ENCODE results near the gene NUMBL.
"Not testable (repeated sequence)": the region's sequence is repeated elsewhere in the genome, so short reads cannot be mapped to it uniquely, and the experiment has no call there.

The NUMBL gene

DNA sequence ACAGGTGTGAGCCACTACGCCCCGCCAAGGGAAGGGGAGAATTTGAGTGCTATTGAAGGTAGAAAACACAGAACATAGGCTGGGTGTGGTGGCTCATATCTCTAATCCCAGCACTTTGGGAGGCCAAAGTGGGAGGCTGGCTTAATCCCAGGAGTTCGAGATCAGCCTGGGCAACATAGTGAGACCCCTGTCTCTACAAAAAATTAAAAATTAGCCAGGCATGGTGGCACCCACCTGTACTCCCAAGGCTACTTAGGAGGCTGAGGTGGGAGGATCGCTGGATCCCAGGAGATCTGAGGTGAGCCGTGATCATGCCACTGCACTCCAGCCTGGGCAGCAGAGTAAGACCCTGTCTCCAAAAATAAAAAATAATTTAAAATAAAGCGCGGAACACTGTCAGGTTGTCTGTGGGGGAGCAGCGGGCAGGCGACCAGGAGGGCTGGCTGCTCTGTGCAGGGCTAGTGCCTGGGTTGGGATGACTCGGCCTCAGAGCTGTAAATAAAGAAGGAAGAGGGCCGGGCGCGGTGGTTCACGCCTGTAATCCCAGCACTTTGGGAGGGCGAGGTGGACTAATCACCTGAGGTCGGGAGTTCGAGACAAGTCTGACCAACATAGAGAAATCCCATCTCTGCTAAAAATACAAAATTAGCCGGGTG, 48.3 kb downstream of the NUMBL start:
- Mint-ChIP-seq H3K27ac (no peak overlapping the region), H3K36me3 (no peaks in the 10 kb centered on the region), H3K4me3 (no peak overlapping the region), H3K9me3 (no peaks in the 10 kb centered on the region), H3K27me3 (peaks cover 40% of the 10 kb centered on the region), H3K4me1 (peaks cover 18% of the 10 kb centered on the region)
- ATAC-seq: no peak

DNA sequence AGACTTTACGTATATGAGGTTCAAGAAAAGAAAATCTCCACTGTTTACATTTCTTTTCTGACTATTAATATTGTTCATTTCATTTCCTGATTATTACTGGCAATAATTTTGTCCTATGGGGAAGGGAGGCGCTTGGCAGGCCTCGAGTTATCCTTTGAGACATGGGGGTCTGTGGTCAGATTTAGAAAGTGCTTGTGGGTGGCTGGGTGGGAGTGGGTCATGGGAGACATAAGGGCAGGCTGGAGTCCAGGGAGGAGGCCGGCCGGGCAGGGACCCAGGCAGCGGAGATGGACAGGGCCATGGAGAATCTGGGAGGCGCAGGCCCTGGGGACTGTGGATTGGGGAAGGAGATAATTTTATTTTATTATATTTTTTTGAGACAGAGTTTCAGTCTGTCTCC, 49.2 kb downstream of the NUMBL start:
- Mint-ChIP-seq H3K27ac (no peak overlapping the region), H3K4me3 (no peak overlapping the region), H3K27me3 (peaks cover 31% of the 10 kb centered on the region), H3K9me3 (no peaks in the 10 kb centered on the region), H3K4me1 (peaks cover 18% of the 10 kb centered on the region), H3K36me3 (no peaks in the 10 kb centered on the region)
- ATAC-seq: no peak

DNA sequence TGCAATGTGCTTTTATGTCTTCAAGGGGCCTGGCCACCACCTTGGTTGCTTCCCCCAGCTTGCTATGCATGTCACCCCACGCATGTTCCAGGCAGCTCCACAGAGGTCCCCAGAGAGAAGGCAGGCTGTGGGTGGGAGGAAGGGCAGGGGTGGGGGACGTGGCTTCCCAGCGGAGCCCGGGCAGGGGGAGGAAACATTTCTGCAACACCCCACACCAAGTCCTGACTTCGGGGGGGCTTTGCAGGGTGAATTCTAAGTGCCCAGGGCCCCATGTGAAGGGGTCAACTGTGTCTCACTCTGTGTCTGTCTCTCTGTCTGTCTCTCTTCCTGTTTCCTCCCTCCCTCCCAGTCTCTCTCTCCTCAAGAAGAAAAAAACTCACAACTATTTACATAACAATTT, 49.7 kb downstream of the NUMBL start:
- Mint-ChIP-seq H3K27me3 (peaks cover 26% of the 10 kb centered on the region), H3K27ac (no peak overlapping the region), H3K36me3 (no peaks in the 10 kb centered on the region), H3K9me3 (no peaks in the 10 kb centered on the region), H3K4me3 (peak overlapping the region; percentile 38), H3K4me1 (peaks cover 14% of the 10 kb centered on the region)
- ATAC-seq: no peak

DNA sequence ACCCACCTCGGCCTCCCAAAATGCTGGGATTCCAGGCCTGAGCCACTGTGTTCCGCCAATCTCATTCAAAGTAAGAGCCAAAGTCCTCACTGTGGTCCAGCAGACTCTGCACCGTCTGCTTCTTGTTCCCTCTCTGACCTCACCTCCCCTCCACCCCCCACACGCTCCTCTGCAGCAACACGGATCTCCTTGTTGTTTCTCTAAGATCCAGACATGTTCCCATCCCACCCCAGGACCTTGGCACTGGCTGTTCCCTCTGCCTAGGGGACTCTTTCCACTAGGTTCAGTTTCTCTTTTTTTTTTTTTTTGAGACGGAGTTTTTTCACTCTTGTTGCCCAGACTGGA, 50.8 kb downstream of the NUMBL start:
- Mint-ChIP-seq H3K4me3 (no peak overlapping the region), H3K4me1 (peaks cover 17% of the 10 kb centered on the region), H3K36me3 (no peaks in the 10 kb centered on the region), H3K27ac (peak overlapping the region; percentile 22), H3K9me3 (no peaks in the 10 kb centered on the region), H3K27me3 (peaks cover 18% of the 10 kb centered on the region)
- no peak for ATAC-seq

DNA sequence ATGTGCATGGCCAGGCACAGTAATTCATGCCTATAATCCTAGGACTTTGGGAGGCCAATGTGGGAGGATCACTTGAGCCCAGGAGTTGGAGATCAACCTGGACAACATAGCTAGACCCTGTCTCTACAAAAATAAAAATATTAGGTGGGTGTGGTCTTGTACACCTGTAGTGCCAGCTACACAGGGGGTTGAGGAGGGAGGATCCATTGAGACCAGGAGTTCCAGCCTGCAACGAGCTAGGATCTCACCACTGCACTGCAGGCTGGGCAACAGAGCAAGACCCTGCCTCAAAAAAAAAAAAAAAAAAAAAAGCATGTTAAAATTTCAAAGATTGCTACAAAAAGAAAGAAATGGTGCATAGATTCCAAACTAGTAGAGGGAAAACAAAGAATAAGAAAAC, 52.1 kb downstream of the NUMBL start:
- H3K36me3 Mint-ChIP-seq: no peaks in the 10 kb centered on the region
- peaks cover 29% of the 10 kb centered on the region for H3K4me1 Mint-ChIP-seq
- no peak overlapping the region for H3K27ac Mint-ChIP-seq
- peaks cover 21% of the 10 kb centered on the region for H3K27me3 Mint-ChIP-seq
- no peak for ATAC-seq
- H3K9me3 Mint-ChIP-seq: no peaks in the 10 kb centered on the region
- H3K4me3 Mint-ChIP-seq: no peak overlapping the region

DNA sequence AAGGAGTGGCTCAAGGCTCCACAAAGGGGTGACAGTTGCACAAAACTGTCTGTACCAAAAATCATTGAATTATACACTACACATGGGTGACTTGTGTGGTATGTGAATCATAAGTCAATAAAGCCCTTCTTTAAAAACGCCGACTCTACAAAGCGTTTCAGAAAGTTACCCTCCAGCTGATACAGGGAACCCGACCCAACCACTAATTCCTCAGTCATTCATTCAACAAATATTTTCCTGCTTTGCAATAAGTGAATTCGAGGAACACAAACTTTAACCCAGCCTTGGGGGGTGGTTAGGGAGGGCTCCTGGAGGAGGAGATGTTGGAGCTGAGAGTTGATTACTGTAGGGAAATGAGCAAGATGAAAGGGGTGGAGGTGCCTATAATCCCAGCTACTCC, 57.2 kb downstream of the NUMBL start:
- ATAC-seq: no peak
- H3K27me3 Mint-ChIP-seq: peaks cover 8% of the 10 kb centered on the region
- H3K9me3 Mint-ChIP-seq: no peaks in the 10 kb centered on the region
- no peak overlapping the region for H3K4me3 Mint-ChIP-seq
- peaks cover 17% of the 10 kb centered on the region for H3K4me1 Mint-ChIP-seq
- peaks cover 14% of the 10 kb centered on the region for H3K36me3 Mint-ChIP-seq
- no peak overlapping the region for H3K27ac Mint-ChIP-seq

DNA sequence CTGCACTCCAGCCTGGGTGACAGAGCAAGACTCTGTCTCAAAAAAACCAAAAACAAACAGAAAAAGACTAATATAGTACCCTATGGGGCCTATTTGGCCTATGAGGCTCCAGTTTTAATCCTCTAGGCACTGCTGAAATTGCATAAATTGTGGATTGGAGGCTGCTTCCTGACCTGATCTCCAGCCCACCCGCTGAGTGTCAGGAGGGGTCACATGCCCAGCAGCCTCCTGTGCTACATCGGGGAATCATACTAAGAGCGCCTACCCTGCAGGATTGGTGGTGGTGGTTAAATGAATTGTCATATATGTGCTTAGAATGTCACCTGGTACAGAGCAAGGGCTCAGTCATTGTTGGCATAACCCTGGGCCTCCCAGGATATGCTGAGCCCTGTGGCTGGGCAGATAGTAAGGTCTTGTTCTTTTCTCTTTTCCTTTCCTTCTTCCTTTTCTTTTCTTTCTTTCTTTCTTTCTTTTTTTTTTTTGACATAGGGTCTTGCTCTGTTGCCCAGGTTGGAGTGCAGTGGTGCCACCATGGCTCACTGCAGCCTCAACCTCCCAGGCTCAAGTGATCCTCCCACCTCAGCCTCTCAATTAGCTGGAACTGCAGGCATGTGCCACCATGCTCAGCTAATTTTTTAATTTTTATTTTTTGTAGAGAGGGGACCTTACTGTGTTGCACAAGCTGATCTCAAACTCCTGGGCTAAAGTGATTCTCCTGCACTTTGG, 58.0 kb downstream of the NUMBL start:
- no peak for ATAC-seq
- Mint-ChIP-seq H3K9me3 (no peaks in the 10 kb centered on the region), H3K36me3 (peaks cover 19% of the 10 kb centered on the region), H3K4me1 (peaks cover 17% of the 10 kb centered on the region), H3K27me3 (peaks cover 8% of the 10 kb centered on the region), H3K27ac (no peak overlapping the region), H3K4me3 (no peak overlapping the region)

DNA sequence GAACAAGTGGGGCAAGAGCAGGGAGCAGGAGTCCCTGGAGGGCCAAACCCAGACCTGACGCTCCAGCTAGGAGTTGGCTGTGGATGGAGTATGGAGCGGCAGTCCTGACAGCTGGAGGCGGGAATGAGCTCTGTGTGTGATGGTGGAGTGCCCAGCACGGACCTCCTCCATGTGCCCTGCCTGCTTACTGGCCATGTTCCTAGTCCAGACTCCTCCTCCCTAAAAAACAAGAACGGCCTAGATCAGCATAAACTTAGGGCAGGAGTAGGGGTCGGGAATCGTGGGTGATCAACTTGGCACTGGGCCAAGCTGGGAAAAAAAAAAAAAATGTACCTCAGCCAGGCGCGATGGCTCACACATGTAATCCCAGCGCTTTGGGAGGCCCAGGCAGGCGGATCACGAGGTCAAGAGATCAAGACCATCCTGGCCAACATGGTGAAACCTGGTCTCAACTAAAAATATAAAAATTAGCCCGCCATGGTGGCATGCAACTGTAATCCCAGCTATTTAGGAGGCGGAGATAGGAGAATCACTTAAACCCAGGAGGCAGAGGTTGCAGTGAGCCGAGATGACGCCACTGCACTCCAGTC, 59.8 kb downstream of the NUMBL start:
- H3K9me3 Mint-ChIP-seq: no peaks in the 10 kb centered on the region
- peaks cover 35% of the 10 kb centered on the region for H3K36me3 Mint-ChIP-seq
- H3K27ac Mint-ChIP-seq: no peak overlapping the region
- H3K4me1 Mint-ChIP-seq: peaks cover 17% of the 10 kb centered on the region
- H3K4me3 Mint-ChIP-seq: no peak overlapping the region
- ATAC-seq: no peak
- H3K27me3 Mint-ChIP-seq: peaks cover 8% of the 10 kb centered on the region

DNA sequence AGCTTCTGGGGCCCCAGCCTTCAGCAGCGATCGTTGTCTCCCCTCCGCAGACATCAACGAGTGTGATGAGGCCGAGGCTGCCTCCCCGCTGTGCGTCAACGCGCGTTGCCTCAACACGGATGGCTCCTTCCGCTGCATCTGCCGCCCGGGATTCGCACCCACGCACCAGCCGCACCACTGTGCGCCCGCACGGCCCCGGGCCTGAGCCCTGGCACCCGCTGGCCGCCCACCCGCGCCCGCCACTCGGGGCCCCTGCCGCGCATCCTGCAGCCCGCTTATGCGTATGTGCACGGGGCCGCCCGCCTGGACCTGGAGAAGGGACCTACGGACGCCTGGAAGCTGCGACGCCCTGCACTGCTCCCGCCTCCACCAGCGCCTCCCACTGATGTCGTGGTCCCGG, 61.1 kb downstream of the NUMBL start:
- peak; percentile 50 for ATAC-seq
- Mint-ChIP-seq H3K27ac (no peak overlapping the region), H3K4me3 (no peak overlapping the region), H3K4me1 (peaks cover 10% of the 10 kb centered on the region), H3K27me3 (peaks cover 8% of the 10 kb centered on the region), H3K9me3 (no peaks in the 10 kb centered on the region), H3K36me3 (peaks cover 47% of the 10 kb centered on the region)

DNA sequence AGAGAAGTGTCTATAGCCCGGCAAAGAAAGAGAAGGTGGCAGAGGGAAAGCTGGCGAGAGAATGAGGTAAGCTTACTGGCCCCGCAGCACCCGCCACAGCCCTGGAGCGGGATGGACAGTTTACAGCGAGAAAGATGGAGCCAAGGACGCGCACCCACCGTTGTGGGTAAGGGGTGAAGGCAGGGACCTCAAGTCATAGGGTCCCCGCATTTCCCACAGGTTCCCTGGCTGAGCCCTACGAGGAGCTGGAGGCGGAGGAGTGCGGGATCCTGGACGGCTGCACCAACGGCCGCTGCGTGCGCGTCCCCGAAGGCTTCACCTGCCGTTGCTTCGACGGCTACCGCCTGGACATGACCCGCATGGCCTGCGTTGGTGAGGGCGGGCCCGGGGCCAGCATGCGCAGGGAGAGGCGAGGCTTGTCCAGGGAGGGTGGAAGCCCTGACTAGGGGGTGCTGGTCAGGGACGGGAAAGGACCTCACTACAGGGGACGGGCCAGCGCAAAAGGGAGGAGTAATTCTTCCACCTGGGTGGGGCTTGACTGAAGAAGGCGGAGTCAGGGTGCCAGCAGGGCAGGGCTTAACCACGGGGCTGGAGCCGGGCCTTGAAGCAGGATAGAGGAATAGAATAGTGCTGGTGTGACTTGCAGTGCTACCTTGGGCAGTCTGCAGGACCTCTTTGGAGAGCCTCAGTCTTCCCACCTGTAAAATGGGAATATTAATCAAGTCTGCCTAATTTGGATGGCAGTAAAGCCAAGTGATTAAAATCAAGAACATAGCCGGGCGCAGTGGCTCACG, 62.8 kb downstream of the NUMBL start:
- no peak for ATAC-seq
- Mint-ChIP-seq H3K4me3 (no peak overlapping the region), H3K9me3 (no peaks in the 10 kb centered on the region), H3K27ac (no peak overlapping the region), H3K4me1 (no peaks in the 10 kb centered on the region), H3K36me3 (peaks cover 63% of the 10 kb centered on the region), H3K27me3 (no peaks in the 10 kb centered on the region)

DNA sequence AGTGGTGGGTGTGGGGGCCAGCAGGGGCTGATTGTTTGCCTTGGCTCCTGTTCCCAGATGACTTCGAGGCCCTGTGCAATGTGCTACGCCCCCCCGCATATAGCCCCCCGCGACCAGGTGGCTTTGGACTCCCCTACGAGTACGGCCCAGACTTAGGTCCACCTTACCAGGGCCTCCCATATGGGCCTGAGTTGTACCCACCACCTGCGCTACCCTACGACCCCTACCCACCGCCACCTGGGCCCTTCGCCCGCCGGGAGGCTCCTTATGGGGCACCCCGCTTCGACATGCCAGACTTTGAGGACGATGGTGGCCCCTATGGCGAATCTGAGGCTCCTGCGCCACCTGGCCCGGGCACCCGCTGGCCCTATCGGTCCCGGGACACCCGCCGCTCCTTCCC, 63.5 kb downstream of the NUMBL start:
- H3K4me3 Mint-ChIP-seq: no peak overlapping the region
- H3K9me3 Mint-ChIP-seq: no peaks in the 10 kb centered on the region
- peaks cover 70% of the 10 kb centered on the region for H3K36me3 Mint-ChIP-seq
- H3K27me3 Mint-ChIP-seq: no peaks in the 10 kb centered on the region
- no peak for ATAC-seq
- H3K4me1 Mint-ChIP-seq: no peaks in the 10 kb centered on the region
- no peak overlapping the region for H3K27ac Mint-ChIP-seq

DNA sequence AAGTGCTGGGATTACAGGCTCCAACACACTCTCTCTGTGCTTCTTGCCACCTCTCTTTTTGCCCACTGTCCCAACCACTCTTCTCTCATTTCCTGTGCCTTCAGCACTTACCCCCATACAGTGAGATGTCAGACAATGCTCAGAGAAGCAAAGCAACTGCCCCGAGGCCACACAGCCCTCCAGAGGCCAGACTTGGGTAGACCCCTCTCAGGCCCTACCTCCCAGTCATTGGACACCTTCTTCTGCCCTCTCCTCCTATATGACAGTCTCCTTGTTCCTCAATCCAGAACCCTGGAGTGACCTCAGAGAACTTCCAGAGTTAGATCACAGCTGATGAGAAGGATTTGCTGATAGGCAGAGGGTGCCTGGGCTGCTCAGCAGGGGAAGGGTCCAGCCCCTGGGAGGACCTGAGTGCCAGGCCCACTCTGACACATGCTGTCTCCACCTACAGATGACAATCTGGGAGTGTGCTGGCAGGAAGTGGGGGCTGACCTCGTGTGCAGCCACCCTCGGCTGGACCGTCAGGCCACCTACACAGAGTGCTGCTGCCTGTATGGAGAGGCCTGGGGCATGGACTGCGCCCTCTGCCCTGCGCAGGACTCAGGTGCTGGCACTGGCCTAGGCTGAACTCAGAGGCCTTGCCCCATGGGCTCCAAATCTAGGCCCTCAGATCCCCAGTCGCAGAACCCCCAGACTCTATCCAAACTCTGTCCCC, 64.9 kb downstream of the NUMBL start:
- Mint-ChIP-seq H3K27ac (peak overlapping the region; percentile 14), H3K4me3 (no peak overlapping the region), H3K36me3 (peaks cover 82% of the 10 kb centered on the region), H3K9me3 (no peaks in the 10 kb centered on the region), H3K4me1 (no peaks in the 10 kb centered on the region), H3K27me3 (no peaks in the 10 kb centered on the region)
- no peak for ATAC-seq

DNA sequence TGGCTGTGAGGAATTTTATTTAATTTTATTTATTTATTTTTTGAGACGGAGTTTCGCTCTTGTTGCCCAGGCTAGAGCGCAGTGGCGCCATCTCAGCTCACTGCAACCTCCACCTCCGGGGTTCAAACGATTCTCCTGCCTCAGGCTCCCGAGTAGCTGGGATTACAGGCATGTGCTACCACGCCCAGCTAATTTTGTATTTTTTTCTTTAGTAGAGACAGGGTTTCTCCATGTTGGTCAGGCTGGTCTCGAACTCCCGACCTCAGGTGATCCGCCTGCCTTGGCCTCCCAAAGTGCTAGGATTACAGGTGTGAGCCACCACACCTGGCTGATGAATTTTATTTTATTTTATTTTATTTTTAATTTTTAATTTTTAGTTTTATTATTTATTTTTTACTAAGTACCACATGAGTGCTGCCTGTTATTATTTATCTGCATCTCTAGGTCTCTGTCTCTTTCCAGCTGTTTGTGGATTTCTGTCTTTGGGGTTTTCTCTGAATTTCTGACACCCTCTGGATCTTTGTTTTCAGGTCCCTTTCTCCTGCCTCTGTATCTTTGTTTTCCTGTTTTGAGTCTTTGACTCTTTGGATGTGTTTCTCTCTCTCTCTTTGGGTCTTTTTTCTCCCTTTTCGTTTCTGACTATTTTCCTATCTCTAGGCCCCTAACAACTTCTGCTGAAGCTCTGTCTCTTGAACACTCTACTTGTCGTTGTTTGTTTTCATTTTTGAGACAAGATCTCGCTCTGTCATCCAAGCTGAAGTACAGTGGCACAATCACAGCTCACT, 65.9 kb downstream of the NUMBL start:
- not testable (repeated sequence) for H3K27ac Mint-ChIP-seq, H3K4me3 Mint-ChIP-seq, ATAC-seq, H3K27me3 Mint-ChIP-seq, H3K4me1 Mint-ChIP-seq, H3K9me3 Mint-ChIP-seq
- peaks cover 78% of the 10 kb centered on the region for H3K36me3 Mint-ChIP-seq

DNA sequence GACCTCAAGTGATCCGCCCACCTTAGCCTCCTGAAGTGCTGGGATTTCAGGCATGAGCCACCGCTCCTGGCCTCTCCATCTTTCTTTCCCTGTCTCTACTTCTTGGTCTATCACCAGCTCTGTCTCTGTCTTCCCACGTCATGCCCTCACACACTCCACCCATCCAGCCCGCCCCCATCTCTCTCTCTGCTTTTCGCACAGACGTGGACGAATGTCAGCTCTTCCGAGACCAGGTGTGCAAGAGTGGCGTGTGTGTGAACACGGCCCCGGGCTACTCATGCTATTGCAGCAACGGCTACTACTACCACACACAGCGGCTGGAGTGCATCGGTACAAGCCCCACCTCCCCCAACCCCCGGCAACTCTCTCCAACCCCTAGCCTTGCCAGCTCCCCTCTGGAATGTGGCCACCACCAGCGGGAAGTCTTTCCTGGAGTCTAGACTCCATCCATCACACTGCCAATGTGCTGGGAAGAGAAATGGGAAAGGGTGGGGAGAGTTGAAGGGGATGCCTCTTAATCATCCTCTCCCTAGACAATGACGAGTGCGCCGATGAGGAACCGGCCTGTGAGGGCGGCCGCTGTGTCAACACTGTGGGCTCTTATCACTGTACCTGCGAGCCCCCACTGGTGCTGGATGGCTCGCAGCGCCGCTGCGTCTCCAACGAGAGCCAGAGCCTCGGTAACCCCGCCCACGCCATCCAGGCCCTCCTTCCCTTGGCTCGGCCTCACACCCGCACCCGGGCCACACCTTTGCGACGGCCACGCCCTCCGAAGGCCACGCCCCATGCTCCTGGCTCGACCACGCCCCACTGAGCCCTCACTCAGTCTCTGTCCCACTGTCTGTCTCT, 66.8 kb downstream of the NUMBL start:
- H3K27ac Mint-ChIP-seq: no peak overlapping the region
- no peak for ATAC-seq
- H3K4me3 Mint-ChIP-seq: no peak overlapping the region
- H3K4me1 Mint-ChIP-seq: peaks cover 10% of the 10 kb centered on the region
- no peaks in the 10 kb centered on the region for H3K27me3 Mint-ChIP-seq
- no peaks in the 10 kb centered on the region for H3K9me3 Mint-ChIP-seq
- H3K36me3 Mint-ChIP-seq: peaks cover 81% of the 10 kb centered on the region
